IMR-90 (cell line): ENCODE results near the gene NET1. TPM values are rescaled to one million over a fixed set of nuclear protein-coding genes. Genes with fewer than 3 reads are reported as not detected.

Experiments used
- ATAC-seq: fragments of 200-7000 bp; cut with Tn5 transposase; 2 replicates; pipeline ENCODE4 v1.9.1; 2020; ENCODE audit warnings: low read depth, mild to moderate bottlenecking, moderate library complexity
- BruUV-seq: library from RNA; stranded (reverse); fragments of 400-500 nt; replicated peaks from 2 replicates; lab custom pipeline; 2021; lab: Mats Ljungman, UMichigan
- CTCF ChIA-PET: fragments of 300-600 bp; formaldehyde crosslinking; extraction: SDS; loops from one replicate; lab custom pipeline; 2021; ENCODE audit warnings: antibody characterized with exemption; lab: Yijun Ruan, JAX
- POLR2A ChIA-PET: fragments of 300-600 bp; sonication (Branson Sonifier 250); formaldehyde crosslinking; loops from one replicate; lab custom pipeline; 2022; ENCODE audit warnings: antibody characterized with exemption; ENCODE audit not compliant: unreplicated experiment; lab: Charles Lee
- DNase-seq: peaks from one replicate; pipeline ENCODE4 v3.0.0; 2013
- H2AFZ ChIP-seq: replicated peaks from 2 replicates; pipeline ENCODE3; 2013; ENCODE audit warnings: low read length, mild to moderate bottlenecking; ENCODE audit not compliant: poor library complexity
- H2AK5ac ChIP-seq: 2 replicates; pipeline ENCODE4 v1.6.1; 2013; ENCODE audit warnings: low read depth, low read length, inconsistent platforms
- H2AK9ac ChIP-seq: replicated peaks from 2 replicates; pipeline ENCODE3; 2013; ENCODE audit warnings: mild to moderate bottlenecking, low read depth, low read length, moderate library complexity; ENCODE audit not compliant: poor library complexity
- H2BK120ac ChIP-seq: 2 replicates; pipeline ENCODE4 v1.6.1; 2013; ENCODE audit warnings: low read depth, low read length, inconsistent platforms
- H2BK15ac ChIP-seq: 3 replicates; pipeline ENCODE4 v1.6.1; 2013; ENCODE audit warnings: low read depth, low read length, inconsistent platforms
- H2BK20ac ChIP-seq: 2 replicates; pipeline ENCODE4 v1.6.1; 2013; ENCODE audit warnings: low read depth, mild to moderate bottlenecking, inconsistent platforms, low read length, moderate library complexity
- H2BK5ac ChIP-seq: 2 replicates; pipeline ENCODE4 v1.6.1; 2013; ENCODE audit warnings: mild to moderate bottlenecking, low read depth, low read length, inconsistent platforms; ENCODE audit not compliant: poor library complexity, severe bottlenecking
- H3K14ac ChIP-seq: replicated peaks from 2 replicates; pipeline ENCODE4 v1.6.1; 2013; ENCODE audit warnings: low read depth, low read length, inconsistent platforms
- H3K18ac ChIP-seq: 2 replicates; pipeline ENCODE4 v1.6.1; 2013; ENCODE audit warnings: low read depth, low read length, control low read depth
- H3K23ac ChIP-seq: 2 replicates; pipeline ENCODE4 v1.6.1; 2013; ENCODE audit warnings: low read depth, low read length, inconsistent platforms
- H3K27ac ChIP-seq: 2 replicates; pipeline ENCODE4 v1.5.1; 2013; ENCODE audit warnings: mild to moderate bottlenecking, control low read depth, low read length; ENCODE audit not compliant: insufficient read depth
- H3K27me3 ChIP-seq: 2 replicates; pipeline ENCODE4 v1.6.1; 2013; ENCODE audit warnings: low read length; ENCODE audit not compliant: control insufficient read depth, insufficient read depth
- H3K36me3 ChIP-seq: 2 replicates; pipeline ENCODE4 v1.6.1; 2013; ENCODE audit warnings: low read length, mixed read lengths; ENCODE audit not compliant: control insufficient read depth, insufficient read depth
- H3K4ac ChIP-seq: 2 replicates; pipeline ENCODE4 v1.6.1; 2013; ENCODE audit warnings: low read depth, low read length, inconsistent platforms
- H3K4me1 ChIP-seq: 2 replicates; pipeline ENCODE4 v1.6.1; 2013; ENCODE audit warnings: low read length, mixed read lengths; ENCODE audit not compliant: control insufficient read depth, insufficient read depth
- H3K4me2 ChIP-seq: 2 replicates; pipeline ENCODE4 v1.6.1; 2013; ENCODE audit warnings: low read depth, mild to moderate bottlenecking, control low read depth, low read length, moderate library complexity
- H3K4me3 ChIP-seq: 2 replicates; pipeline ENCODE4 v1.5.1; 2013; ENCODE audit warnings: low read depth, mild to moderate bottlenecking, control low read depth, low read length, moderate library complexity; ENCODE audit not compliant: insufficient read depth
- H3K56ac ChIP-seq: 2 replicates; pipeline ENCODE4 v1.6.1; 2013; ENCODE audit warnings: low read length, inconsistent platforms; ENCODE audit not compliant: insufficient read depth; ENCODE audit errors: extremely low read depth
- H3K79me1 ChIP-seq, 2 experiments: 2 replicates each; pipeline ENCODE4 v1.6.1; 2013; ENCODE audit warnings: low read length in 2 of 2, inconsistent platforms in 1 of 2, low read depth in 1 of 2
- H3K9ac ChIP-seq: 2 replicates; pipeline ENCODE4 v1.6.1; 2013; ENCODE audit warnings: low read depth, low read length, control low read depth
- H3K9me1 ChIP-seq: 2 replicates; pipeline ENCODE4 v1.6.1; 2013; ENCODE audit warnings: low read length, inconsistent platforms; ENCODE audit not compliant: insufficient read depth
- H3K9me3 ChIP-seq: 2 replicates; pipeline ENCODE4 v1.6.1; 2013; ENCODE audit warnings: low read length; ENCODE audit not compliant: control insufficient read depth, insufficient read depth
- H4K20me1 ChIP-seq: 2 replicates; pipeline ENCODE4 v1.6.1; 2013; ENCODE audit warnings: low read length, inconsistent platforms; ENCODE audit not compliant: insufficient read depth
- H4K5ac ChIP-seq: 2 replicates; pipeline ENCODE4 v1.6.1; 2013; ENCODE audit warnings: mild to moderate bottlenecking, low read depth, low read length, control low read depth
- H4K8ac ChIP-seq, 2 experiments: 2 replicates each; pipeline ENCODE4 v1.6.1; 2013; ENCODE audit warnings: low read depth in 2 of 2, low read length in 2 of 2, control low read depth in 1 of 2, inconsistent platforms in 1 of 2
- H4K91ac ChIP-seq: 2 replicates; pipeline ENCODE4 v1.6.1; 2013; ENCODE audit warnings: low read depth, low read length, inconsistent platforms; ENCODE audit not compliant: insufficient read depth
- CHD1 ChIP-seq: IDR thresholded peaks from 2 replicates; pipeline ENCODE4 v1.6.1; 2012; ENCODE audit warnings: low read depth, low read length, improper control_type of control experiment
- FOS ChIP-seq: fragments of 150-350 bp; IDR thresholded peaks from 2 replicates; pipeline ENCODE4 v1.6.1; 2016; ENCODE audit warnings: low read depth, low read length
- MAFK ChIP-seq: IDR thresholded peaks from 2 replicates; pipeline ENCODE4 v1.6.1; 2012; ENCODE audit warnings: low read depth, low read length, improper control_type of control experiment
- MAZ ChIP-seq: IDR thresholded peaks from 2 replicates; pipeline ENCODE4 v1.6.1; 2012; ENCODE audit warnings: low read depth, mild to moderate bottlenecking, low read length, improper control_type of control experiment, moderate library complexity, borderline replicate concordance
- MXI1 ChIP-seq: IDR thresholded peaks from 2 replicates; pipeline ENCODE4 v1.6.1; 2012; ENCODE audit warnings: low read depth, mild to moderate bottlenecking, low read length, moderate library complexity, borderline replicate concordance
- NFE2L2 ChIP-seq: fragments of 150-350 bp; IDR thresholded peaks from 2 replicates; pipeline ENCODE4 v1.6.1; 2016; ENCODE audit warnings: low read depth, mild to moderate bottlenecking, low read length
- POLR2A ChIP-seq: IDR thresholded peaks from 2 replicates; pipeline ENCODE4 v1.6.1; 2012; ENCODE audit warnings: mild to moderate bottlenecking, low read depth, low read length
- RAD21 ChIP-seq: IDR thresholded peaks from 2 replicates; pipeline ENCODE4 v1.6.1; 2012; ENCODE audit warnings: low read length, improper control_type of control experiment
- RCOR1 ChIP-seq: IDR thresholded peaks from 2 replicates; pipeline ENCODE4 v1.6.1; 2012; ENCODE audit warnings: mild to moderate bottlenecking, low read length, improper control_type of control experiment; ENCODE audit not compliant: insufficient replicate concordance
- RFX5 ChIP-seq: IDR thresholded peaks from 2 replicates; pipeline ENCODE4 v1.8.0; 2012; ENCODE audit warnings: low read depth, mild to moderate bottlenecking, low read length, moderate library complexity
- SMC3 ChIP-seq: fragments of 150-350 bp; IDR thresholded peaks from 2 replicates; pipeline ENCODE4 v1.6.1; 2016; ENCODE audit warnings: low read depth, mild to moderate bottlenecking, antibody characterized with exemption, low read length, moderate library complexity
- WGBS, 2 experiments: methylation state at CpG; one replicate each; pipeline versions ENCODE4 v1.1.5 to v1.1.7; 2013; ENCODE audit warnings: missing lambda C conversion rate in 2 of 2; ENCODE audit not compliant: insufficient read length in 1 of 2; ENCODE audit errors: extremely low coverage in 2 of 2; 5-methylcytosine and 5-hydroxymethylcytosine counted together
- dilution Hi-C: fragments of 300-500 bp; cut with HindIII; formaldehyde crosslinking; loops from one replicate; pipeline ENCODE4 v1.14.3; 2018; ENCODE audit warnings: low sequenced_read_pairs; ENCODE audit not compliant: unreplicated experiment
- in situ Hi-C: fragments of 300-500 bp; cut with MboI; formaldehyde crosslinking; loops from 3 replicates; pipeline ENCODE4 v1.14.3; 2019; ENCODE audit warnings: low sequenced_read_pairs, inconsistent platforms, mixed read lengths
- intact Hi-C: fragments of 100-400 bp; cut with micrococcal nuclease; formaldehyde crosslinking; loops from 2 replicates; pipeline ENCODE4 v1.10.0; 2022
- polyA plus RNA-seq, 3 experiments: library from polyadenylated mRNA; depleted of rRNA; stranded (reverse); fragments of >200 nt; gene quantifications; 2 replicates each; pipeline ENCODE4 v1.2.3, GENCODE V29; 2012; ENCODE audit warnings: low replicate concordance in 1 of 3
- total RNA-seq: library from RNA; depleted of rRNA; stranded (reverse); fragments of >200 nt; gene quantifications from 2 replicates; pipeline ENCODE4 v1.2.3, GENCODE V29; 2012
- TF ChIP-seq, protein P1 (sequence below): fragments of 150-350 bp; IDR thresholded peaks from 2 replicates; pipeline ENCODE4 v1.6.1; 2016; ENCODE audit warnings: low read depth, mild to moderate bottlenecking, low read length, moderate library complexity, borderline replicate concordance
- TF ChIP-seq, protein P2 (sequence below): conservative IDR thresholded peaks from 2 replicates; pipeline ENCODE4 v1.5.1; 2012; ENCODE audit warnings: mild to moderate bottlenecking, low read depth, low read length, improper control_type of control experiment
- TF ChIP-seq, protein P3 (sequence below): fragments of 150-350 bp; IDR thresholded peaks from 2 replicates; pipeline ENCODE4 v1.6.1; 2017; ENCODE audit warnings: mild to moderate bottlenecking, antibody characterized with exemption, low read length, low read depth

Gene NET1
- total and polyA plus RNA-seq, 2 of the 4 experiments (the other 2 are of a cell fraction), result 20.0 to 54.7 TPM

DNA sequence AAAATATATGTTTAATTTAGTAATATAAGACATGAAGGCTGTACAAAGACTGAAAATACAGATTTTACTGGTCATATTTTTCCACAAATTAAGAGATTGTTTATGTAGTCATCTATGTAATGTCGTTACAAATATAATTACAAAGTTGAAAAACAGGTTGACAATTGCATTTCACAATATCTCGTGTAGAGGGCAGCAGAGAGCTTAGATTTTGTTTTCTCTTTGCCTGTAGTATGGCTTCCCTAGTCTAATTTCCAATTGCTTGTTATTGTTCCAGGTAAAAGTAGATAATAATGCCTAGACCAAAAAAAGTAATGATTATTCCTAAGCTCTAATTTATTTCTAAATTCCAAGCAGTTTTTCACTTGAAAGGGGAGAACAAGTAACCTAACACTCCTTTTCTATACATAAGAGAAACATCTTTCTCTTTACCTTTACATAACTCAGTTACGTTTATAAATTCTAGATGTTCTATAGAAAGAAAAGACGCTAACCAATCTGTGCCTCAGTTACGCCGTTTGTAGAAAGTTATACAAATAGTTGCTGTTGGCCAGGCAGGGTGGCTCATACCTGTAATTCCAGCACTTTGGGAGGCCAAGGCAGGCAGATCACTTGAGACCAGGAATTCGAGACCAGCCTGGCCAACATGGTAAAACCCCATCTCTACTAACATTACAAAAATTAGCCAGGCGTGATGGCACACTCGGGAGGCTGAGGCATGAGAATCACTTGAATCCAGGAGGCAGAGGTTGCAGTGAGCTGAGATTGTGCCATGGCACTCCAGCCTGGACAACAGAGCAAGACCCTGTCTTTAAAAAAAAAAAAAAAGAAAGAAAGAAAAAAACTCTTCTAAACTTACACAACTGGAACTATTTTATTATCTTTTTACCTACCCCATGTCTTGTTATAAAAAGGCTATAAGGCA is 30.0 kb downstream of the NET1 start:
- no peaks in the 10 kb centered on the region for H3K9me3 ChIP-seq
- no peak overlapping the region for H2BK20ac ChIP-seq
- H3K14ac ChIP-seq, result no peak overlapping the region
- no peak overlapping the region for H2AFZ ChIP-seq
- H3K9me1 ChIP-seq, result no peaks in the 10 kb centered on the region
- POLR2A ChIA-PET, result no interaction called here
- no peak overlapping the region for H2AK9ac ChIP-seq
- dilution Hi-C loops, result no loop called here
- BruUV-seq, result no TSS peak
- no peak overlapping the region for H3K4ac ChIP-seq
- no peak overlapping the region for H4K91ac ChIP-seq
- no peak overlapping the region for H3K9ac ChIP-seq
- no peak overlapping the region for H4K5ac ChIP-seq
- H4K8ac ChIP-seq, result no peak overlapping the region
- DNase-seq (peak; percentile 55), ATAC-seq (no peak; the same call in 1 of the 2 replicates)
- H3K4me2 ChIP-seq, result no peak overlapping the region
- H4K20me1 ChIP-seq, result no peaks in the 10 kb centered on the region
- WGBS, 2 experiments, result no CpG with 5 or more reads among the region's 9 CpGs
- no peak overlapping the region for H3K4me3 ChIP-seq
- H3K27ac ChIP-seq, result no peak overlapping the region
- no peak overlapping the region for H3K23ac ChIP-seq
- intact Hi-C loops, result loop anchor here (1.0 to 5.0 kb wide), 2 partner anchors 181 to 430 kb away; no protein-coding TSS in a partner anchor
- in situ Hi-C loops, result loop anchor here (5.0 kb wide), 1 partner anchor 180 kb away; no protein-coding TSS in a partner anchor
- H2BK5ac ChIP-seq, result no peak overlapping the region
- H3K56ac ChIP-seq, result no peak overlapping the region
- CTCF ChIA-PET, result interaction anchor here (1.0 to 5.7 kb wide), 7 partner anchors 9 to 628 kb away, joined by 3 to 48 read pairs (median 6); no protein-coding TSS in a partner anchor
- no peak overlapping the region for H2BK15ac ChIP-seq
- H3K27me3 ChIP-seq, result no peaks in the 10 kb centered on the region
- H3K18ac ChIP-seq, result no peak overlapping the region
- H3K4me1 ChIP-seq, result no peaks in the 10 kb centered on the region
- H2BK120ac ChIP-seq, result no peak overlapping the region
- no peak overlapping the region for H2AK5ac ChIP-seq
- no peaks in the 10 kb centered on the region for H3K36me3 ChIP-seq
- peaks cover 13 to 23% of the 10 kb centered on the region in 2 experiments for H3K79me1 ChIP-seq
- TF ChIP-seq, protein P1, sequence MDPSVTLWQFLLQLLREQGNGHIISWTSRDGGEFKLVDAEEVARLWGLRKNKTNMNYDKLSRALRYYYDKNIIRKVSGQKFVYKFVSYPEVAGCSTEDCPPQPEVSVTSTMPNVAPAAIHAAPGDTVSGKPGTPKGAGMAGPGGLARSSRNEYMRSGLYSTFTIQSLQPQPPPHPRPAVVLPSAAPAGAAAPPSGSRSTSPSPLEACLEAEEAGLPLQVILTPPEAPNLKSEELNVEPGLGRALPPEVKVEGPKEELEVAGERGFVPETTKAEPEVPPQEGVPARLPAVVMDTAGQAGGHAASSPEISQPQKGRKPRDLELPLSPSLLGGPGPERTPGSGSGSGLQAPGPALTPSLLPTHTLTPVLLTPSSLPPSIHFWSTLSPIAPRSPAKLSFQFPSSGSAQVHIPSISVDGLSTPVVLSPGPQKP, result no peak
- TF ChIP-seq POLR2A (no peak), MXI1 (no peak), FOS (no peak), RFX5 (no peak), RAD21 (peak; percentile 83), CHD1 (no peak), MAFK (no peak), SMC3 (peak; percentile 88), RCOR1 (no peak), MAZ (no peak), NFE2L2 (no peak)
- TF ChIP-seq, protein P2, sequence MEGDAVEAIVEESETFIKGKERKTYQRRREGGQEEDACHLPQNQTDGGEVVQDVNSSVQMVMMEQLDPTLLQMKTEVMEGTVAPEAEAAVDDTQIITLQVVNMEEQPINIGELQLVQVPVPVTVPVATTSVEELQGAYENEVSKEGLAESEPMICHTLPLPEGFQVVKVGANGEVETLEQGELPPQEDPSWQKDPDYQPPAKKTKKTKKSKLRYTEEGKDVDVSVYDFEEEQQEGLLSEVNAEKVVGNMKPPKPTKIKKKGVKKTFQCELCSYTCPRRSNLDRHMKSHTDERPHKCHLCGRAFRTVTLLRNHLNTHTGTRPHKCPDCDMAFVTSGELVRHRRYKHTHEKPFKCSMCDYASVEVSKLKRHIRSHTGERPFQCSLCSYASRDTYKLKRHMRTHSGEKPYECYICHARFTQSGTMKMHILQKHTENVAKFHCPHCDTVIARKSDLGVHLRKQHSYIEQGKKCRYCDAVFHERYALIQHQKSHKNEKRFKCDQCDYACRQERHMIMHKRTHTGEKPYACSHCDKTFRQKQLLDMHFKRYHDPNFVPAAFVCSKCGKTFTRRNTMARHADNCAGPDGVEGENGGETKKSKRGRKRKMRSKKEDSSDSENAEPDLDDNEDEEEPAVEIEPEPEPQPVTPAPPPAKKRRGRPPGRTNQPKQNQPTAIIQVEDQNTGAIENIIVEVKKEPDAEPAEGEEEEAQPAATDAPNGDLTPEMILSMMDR, result peak; percentile 81
- TF ChIP-seq, protein P3, sequence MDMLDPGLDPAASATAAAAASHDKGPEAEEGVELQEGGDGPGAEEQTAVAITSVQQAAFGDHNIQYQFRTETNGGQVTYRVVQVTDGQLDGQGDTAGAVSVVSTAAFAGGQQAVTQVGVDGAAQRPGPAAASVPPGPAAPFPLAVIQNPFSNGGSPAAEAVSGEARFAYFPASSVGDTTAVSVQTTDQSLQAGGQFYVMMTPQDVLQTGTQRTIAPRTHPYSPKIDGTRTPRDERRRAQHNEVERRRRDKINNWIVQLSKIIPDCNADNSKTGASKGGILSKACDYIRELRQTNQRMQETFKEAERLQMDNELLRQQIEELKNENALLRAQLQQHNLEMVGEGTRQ, result no peak
